Loucy (cell line): Measurements from ENCODE around the gene DRD4.
A peak's percentile ranks its signal among the peaks of the same experiment; 100 is the strongest.
"Not testable (repeated sequence)": the region's sequence is repeated elsewhere in the genome, so short reads cannot be mapped to it uniquely, and the experiment has no call there.

Experiments
- H2AFZ ChIP-seq: fragments of 200-600 bp; sonication (generic); 2 replicates; pipeline ENCODE4 v1.6.0; 2016; ENCODE audit warnings: antibody characterized with exemption, mild to moderate bottlenecking, low read length, moderate library complexity
- H3F3A ChIP-seq: fragments of 200-600 bp; 2 replicates; pipeline ENCODE4 v1.6.0; 2016; ENCODE audit warnings: antibody characterized with exemption, low read depth, mild to moderate bottlenecking
- H3K27me3 ChIP-seq: fragments of 200-600 bp; sonication (generic); 2 replicates; pipeline ENCODE4 v1.6.1; 2014; ENCODE audit warnings: low read length, mild to moderate bottlenecking; ENCODE audit not compliant: insufficient read depth, poor library complexity, severe bottlenecking
- H3K36me3 ChIP-seq: fragments of 200-600 bp; sonication (generic); 2 replicates; pipeline ENCODE4 v1.6.1; 2016; ENCODE audit warnings: low read length; ENCODE audit not compliant: insufficient read depth
- H3K4me1 ChIP-seq: fragments of 200-600 bp; sonication (generic); 2 replicates; pipeline ENCODE4 v1.5.1; 2014; ENCODE audit warnings: low read length, mild to moderate bottlenecking; ENCODE audit not compliant: insufficient read depth, poor library complexity, severe bottlenecking
- H3K4me2 ChIP-seq: fragments of 200-600 bp; sonication (generic); 2 replicates; pipeline ENCODE4 v1.6.0; 2014; ENCODE audit warnings: antibody characterized with exemption, low read length, low read depth, mild to moderate bottlenecking; ENCODE audit not compliant: poor library complexity, severe bottlenecking
- H3K4me3 ChIP-seq: fragments of 200-600 bp; sonication (generic); 2 replicates; pipeline ENCODE4 v1.5.1; 2014; ENCODE audit warnings: low read length, mild to moderate bottlenecking, mixed read lengths; ENCODE audit not compliant: poor library complexity, severe bottlenecking
- H3K79me2 ChIP-seq: fragments of 200-600 bp; sonication (generic); 2 replicates; pipeline ENCODE4 v1.6.1; 2014; ENCODE audit warnings: low read length; ENCODE audit not compliant: insufficient read depth
- H3K9ac ChIP-seq: fragments of 200-600 bp; sonication (generic); 2 replicates; pipeline ENCODE4 v1.6.0; 2014; ENCODE audit warnings: mild to moderate bottlenecking, low read depth, low read length, moderate library complexity; ENCODE audit not compliant: poor library complexity, severe bottlenecking
- H3K9me2 ChIP-seq: fragments of 200-600 bp; sonication (generic); replicated peaks from 2 replicates; pipeline ENCODE4 v1.6.1; 2016; ENCODE audit warnings: low read depth, low read length, mixed read lengths
- H3K9me3 ChIP-seq: fragments of 200-600 bp; sonication (generic); 2 replicates; pipeline ENCODE4 v1.6.1; 2014; ENCODE audit warnings: mild to moderate bottlenecking, antibody characterized with exemption, low read length, low read depth; ENCODE audit not compliant: insufficient read depth
- H4K20me1 ChIP-seq: fragments of 200-600 bp; sonication (generic); 2 replicates; pipeline ENCODE4 v1.6.0; 2014; ENCODE audit warnings: antibody characterized with exemption, low read length, mild to moderate bottlenecking; ENCODE audit not compliant: insufficient read depth, poor library complexity, severe bottlenecking
- CTCF ChIP-seq: fragments of 200-600 bp; sonication (generic); conservative IDR thresholded peaks from 2 replicates; pipeline ENCODE4 v1.5.1; 2014; ENCODE audit warnings: mild to moderate bottlenecking, antibody characterized with exemption, low read length
- EZH2phosphoT487 ChIP-seq: fragments of 200-600 bp; IDR thresholded peaks from 2 replicates; pipeline ENCODE4 v1.6.1; 2018; ENCODE audit warnings: antibody characterized with exemption, mild to moderate bottlenecking, moderate library complexity, borderline replicate concordance

DRD4 gene

GRCh38 chr11:687751-688150, 50.7 kb downstream of the DRD4 start:
- no peaks in the 10 kb centered on the region for H3K9me3 ChIP-seq
- peaks cover 33% of the 10 kb centered on the region for H3K79me2 ChIP-seq
- peaks cover 44% of the 10 kb centered on the region; the same call in 1 of the 2 replicates for H3K36me3 ChIP-seq
- no peaks in the 10 kb centered on the region for H3K9me2 ChIP-seq
- H3F3A ChIP-seq = peaks cover 4% of the 10 kb centered on the region; the same call in 1 of the 2 replicates
- no peaks in the 10 kb centered on the region for H3K27me3 ChIP-seq
- TF ChIP-seq EZH2phosphoT487 (no peak), CTCF (no peak)
- H3K4me3 ChIP-seq = no peak overlapping the region
- peaks cover 20% of the 10 kb centered on the region for H4K20me1 ChIP-seq
- H3K4me1 ChIP-seq = peaks cover 40% of the 10 kb centered on the region
- peak overlapping the region; percentile 48 for H3K4me2 ChIP-seq
- H2AFZ ChIP-seq = no peak overlapping the region
- H3K9ac ChIP-seq = no peak overlapping the region

GRCh38 chr11:688681-689080, 51.6 kb downstream of the DRD4 start:
- Histone ChIP-seq H3F3A (peaks cover 4% of the 10 kb centered on the region; the same call in 1 of the 2 replicates), H2AFZ (no peak overlapping the region), H3K9me2 (no peaks in the 10 kb centered on the region), H3K9ac (peak overlapping the region; percentile 37), H3K4me1 (peaks cover 49% of the 10 kb centered on the region), H3K79me2 (peaks cover 42% of the 10 kb centered on the region), H3K36me3 (peaks cover 37% of the 10 kb centered on the region; the same call in 1 of the 2 replicates), H3K27me3 (no peaks in the 10 kb centered on the region), H3K9me3 (no peaks in the 10 kb centered on the region), H3K4me3 (peak overlapping the region; percentile 0), H4K20me1 (peaks cover 27% of the 10 kb centered on the region), H3K4me2 (peak overlapping the region; percentile 48)
- TF ChIP-seq EZH2phosphoT487 = no peak
- no peak for TF ChIP-seq CTCF

DNA sequence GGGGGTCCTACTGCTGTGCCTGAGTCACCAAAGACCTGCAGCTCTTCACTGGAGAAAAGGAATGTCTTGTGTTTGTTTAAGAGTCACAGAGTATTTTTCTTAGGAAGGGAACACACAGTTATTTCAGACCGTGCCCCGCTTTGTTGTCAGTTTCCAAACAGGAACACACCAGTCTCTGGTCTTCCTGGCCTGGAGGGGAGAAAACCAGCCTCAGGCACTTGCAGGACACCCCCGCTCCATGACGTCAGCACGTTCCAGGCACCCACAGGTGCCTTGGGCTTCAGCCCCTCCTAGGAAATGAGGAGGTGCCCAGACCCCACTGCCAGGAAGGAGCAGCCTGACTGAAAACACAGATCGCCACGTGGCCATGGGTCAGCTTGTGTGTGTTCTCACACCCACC, 52.6 kb downstream of the DRD4 start:
- Histone ChIP-seq H3K4me1 (peaks cover 55% of the 10 kb centered on the region), H3K4me2 (peak overlapping the region; percentile 48), H3F3A (peaks cover 4% of the 10 kb centered on the region; the same call in 1 of the 2 replicates), H2AFZ (no peak overlapping the region), H3K9me3 (no peaks in the 10 kb centered on the region), H3K4me3 (peak overlapping the region; percentile 26), H3K27me3 (no peaks in the 10 kb centered on the region), H4K20me1 (peaks cover 27% of the 10 kb centered on the region), H3K9me2 (no peaks in the 10 kb centered on the region), H3K79me2 (peaks cover 52% of the 10 kb centered on the region), H3K9ac (peak overlapping the region; percentile 47), H3K36me3 (peaks cover 28% of the 10 kb centered on the region; the same call in 1 of the 2 replicates)
- TF ChIP-seq EZH2phosphoT487 (no peak), CTCF (no peak)

DNA sequence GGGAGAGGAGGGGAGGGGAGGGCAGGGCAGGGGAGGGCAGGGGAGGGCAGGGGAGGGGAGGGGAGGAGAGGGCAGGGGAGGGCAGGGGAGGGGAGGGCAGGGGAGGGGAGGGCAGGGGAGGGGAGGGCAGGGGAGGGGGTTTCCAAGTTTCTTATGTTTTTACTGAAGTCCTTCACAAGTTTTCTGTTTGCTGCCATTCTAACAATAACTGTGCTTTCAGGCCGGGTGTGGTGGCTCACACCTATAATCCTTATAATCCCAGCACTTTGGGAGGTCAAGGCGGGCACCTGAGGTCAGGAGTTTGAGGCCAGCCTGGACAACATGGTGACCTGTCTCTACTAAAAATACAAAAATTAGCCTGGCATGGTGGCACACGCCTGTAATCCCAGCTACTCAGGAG, 53.2 kb downstream of the DRD4 start:
- H3K27me3 ChIP-seq, H3K9me3 ChIP-seq, H3K9me2 ChIP-seq, H2AFZ ChIP-seq, H3F3A ChIP-seq: not testable (repeated sequence)
- peaks cover 55% of the 10 kb centered on the region for H3K4me1 ChIP-seq
- peak overlapping the region; percentile 98 for H3K4me2 ChIP-seq
- H3K36me3 ChIP-seq = peaks cover 26% of the 10 kb centered on the region; the same call in 1 of the 2 replicates
- peaks cover 27% of the 10 kb centered on the region for H4K20me1 ChIP-seq
- H3K4me3 ChIP-seq = peak overlapping the region; percentile 94
- H3K9ac ChIP-seq = peak overlapping the region; percentile 98
- peaks cover 52% of the 10 kb centered on the region for H3K79me2 ChIP-seq
